Measurements from ENCODE around the gene TLE4. TPM values are rescaled to one million over a fixed set of nuclear protein-coding genes. Genes with fewer than 3 reads are reported as not detected.

The TLE4 gene
- total RNA-seq, 1 donor from 2014 or later = 3.4 TPM

DNA sequence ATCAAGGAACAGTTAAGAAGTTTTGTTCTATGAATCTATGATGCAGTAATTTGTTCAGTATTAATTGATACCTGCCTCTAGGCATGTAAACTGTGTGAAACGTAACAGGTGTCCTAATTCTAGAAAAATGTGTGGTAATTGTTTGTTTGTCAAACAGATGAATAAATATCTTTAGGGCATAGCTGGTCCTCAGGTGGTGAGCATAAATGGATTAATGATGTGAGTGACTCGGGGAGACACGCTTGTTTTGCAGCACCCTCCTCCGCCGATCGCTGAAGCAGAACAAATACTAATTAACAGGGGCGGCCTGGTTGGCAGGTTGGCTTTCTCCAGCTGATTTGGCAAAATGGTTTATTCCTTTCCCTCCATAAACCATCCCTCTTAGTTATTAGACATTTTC is 88.8 kb downstream of the TLE4 start:
- DNase-seq (ENCODE audit: low spot score) (no peak), ATAC-seq (no peak)

DNA sequence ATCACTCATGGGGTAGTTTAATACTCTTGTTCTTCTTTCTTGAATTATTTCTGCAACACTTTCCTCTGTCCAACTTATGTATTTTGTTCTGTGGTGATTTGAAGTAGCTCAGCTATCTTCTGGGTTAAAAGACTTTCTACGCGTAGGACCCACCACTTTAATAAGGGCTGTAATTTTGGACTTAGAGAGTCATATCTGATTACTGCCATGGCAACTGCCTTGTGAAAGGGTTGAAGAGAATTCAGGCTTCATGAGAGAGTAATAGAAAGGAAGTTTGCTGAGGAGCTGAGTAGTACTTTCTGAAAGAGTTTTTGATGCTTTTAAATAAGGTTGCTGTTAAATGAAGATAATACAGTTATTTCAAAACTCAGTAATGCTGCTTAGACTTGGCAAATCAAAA is 89.5 kb downstream of the TLE4 start:
- ATAC-seq = no peak
- DNase-seq (ENCODE audit: low spot score) = no peak

GRCh38 chr9:79661886-79662536 is 90.2 kb downstream of the TLE4 start:
- ATAC-seq (no peak), DNase-seq (ENCODE audit: low spot score) (no peak)

- DNase-seq (ENCODE audit: low spot score) (no peak), ATAC-seq (no peak)
Measured at GRCh38 chr9:79662537-79662956, 90.8 kb downstream of the TLE4 start.

- DNase-seq (ENCODE audit: low spot score) (no peak), ATAC-seq (no peak)
Measured at GRCh38 chr9:79663300-79663699, 91.5 kb downstream of the TLE4 start.

- DNase-seq (ENCODE audit: low spot score) (no peak), ATAC-seq (no peak)
Measured at GRCh38 chr9:79663878-79664277, 92.1 kb downstream of the TLE4 start.

DNA sequence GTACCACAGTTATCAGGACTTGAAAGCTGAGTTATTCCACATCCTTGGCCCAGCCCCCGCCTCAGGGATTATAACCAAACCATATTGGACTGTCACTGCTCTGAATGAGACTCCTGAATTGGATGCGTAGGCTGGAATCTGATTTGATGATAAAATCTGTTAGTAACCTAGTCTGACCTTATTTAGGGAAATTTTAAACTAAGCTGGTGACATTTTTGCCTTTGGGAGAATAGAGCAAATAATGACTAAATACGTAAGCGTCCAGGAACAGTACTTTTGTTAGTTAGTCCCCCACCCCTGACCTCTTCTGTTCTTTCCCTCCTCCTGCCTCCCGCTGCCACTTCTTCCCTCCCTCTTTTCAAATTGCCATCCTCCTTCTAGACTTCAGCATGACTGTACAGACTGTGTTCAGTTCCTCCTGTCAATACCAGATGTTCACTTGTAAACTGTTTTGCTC is 92.6 kb downstream of the TLE4 start:
- DNase-seq (ENCODE audit: low spot score) (no peak), ATAC-seq (no peak)

DNA sequence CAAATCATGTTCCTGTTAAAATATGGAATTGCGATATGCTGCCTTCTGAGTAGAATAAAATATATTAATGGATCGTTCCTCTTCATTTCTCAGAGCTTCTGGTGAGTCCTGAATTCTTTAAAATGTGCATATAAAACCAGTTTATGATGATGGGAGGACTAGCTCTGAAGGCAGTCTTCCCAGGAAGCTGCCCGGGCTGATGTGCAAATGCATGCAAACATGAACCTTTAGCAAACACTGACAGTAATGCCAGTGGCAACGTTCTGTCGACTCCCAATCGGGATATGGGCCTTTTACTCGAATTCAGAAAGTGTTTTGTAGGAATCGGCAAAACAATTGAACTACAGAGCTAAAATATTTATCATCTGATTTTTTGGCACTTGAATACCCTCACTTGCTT is 93.6 kb downstream of the TLE4 start:
- DNase-seq (ENCODE audit: low spot score) (no peak), ATAC-seq (peak; percentile 57)

- no peak for DNase-seq (ENCODE audit: low spot score)
- ATAC-seq = no peak
Measured at GRCh38 chr9:79665931-79666330, 94.2 kb downstream of the TLE4 start.

- DNase-seq (ENCODE audit: low spot score) (no peak), ATAC-seq (no peak)
Measured at GRCh38 chr9:79667120-79667519, 95.4 kb downstream of the TLE4 start.

DNA sequence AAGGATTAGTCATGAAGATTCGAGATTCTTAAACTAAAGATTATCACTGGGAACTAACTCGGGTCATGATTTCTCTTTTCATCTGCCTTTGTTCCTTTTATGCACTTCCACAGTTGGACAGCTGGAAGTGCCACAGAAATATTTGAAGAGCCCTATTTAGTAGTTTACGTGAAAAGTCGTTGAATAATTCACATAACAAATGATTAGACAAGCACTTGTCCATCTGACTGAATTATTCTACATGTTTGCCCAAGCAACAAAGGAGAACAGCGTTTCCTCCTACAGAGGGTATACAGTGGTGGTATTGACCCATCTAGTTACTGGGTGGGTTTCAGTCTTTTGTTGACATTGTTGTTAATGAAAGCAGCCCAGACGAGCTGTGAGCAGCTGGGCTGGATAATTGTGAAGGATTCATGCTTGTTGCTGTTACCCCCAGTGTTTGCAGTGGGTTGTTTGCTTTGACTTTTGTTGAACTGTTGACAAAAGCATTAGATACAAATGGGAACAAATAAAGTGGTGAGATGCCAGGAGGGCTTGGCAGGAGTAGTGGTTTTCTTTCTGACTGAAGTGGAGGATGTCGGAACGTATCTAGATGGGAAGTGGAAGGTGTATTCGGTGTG is 96.2 kb downstream of the TLE4 start:
- peak; percentile 94 for ATAC-seq

DNA sequence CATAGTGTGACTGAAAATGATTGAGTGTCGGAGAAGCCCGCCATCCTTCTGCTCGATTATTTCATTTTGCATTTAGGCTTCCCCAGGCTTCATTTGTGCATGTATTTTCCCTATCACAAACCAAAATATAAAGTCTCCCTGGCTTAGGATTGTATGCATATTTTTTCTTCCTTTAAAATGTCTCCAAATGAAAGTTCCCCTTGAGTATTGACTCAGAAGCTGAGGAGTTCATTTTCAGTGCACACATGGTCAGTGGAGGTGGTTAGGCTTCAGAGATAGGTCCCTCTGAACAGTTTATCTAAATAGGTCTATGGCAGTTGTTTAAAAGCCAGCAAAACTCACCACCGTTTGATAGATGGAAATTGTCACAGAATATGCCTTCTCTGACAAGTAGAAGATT is 97.2 kb downstream of the TLE4 start:
- DNase-seq (ENCODE audit: low spot score) (no peak), ATAC-seq (no peak)

More for the DNA sequence above, 96.2 kb downstream of the TLE4 start:
- peak; percentile 64 for DNase-seq (ENCODE audit: low spot score)

DNA sequence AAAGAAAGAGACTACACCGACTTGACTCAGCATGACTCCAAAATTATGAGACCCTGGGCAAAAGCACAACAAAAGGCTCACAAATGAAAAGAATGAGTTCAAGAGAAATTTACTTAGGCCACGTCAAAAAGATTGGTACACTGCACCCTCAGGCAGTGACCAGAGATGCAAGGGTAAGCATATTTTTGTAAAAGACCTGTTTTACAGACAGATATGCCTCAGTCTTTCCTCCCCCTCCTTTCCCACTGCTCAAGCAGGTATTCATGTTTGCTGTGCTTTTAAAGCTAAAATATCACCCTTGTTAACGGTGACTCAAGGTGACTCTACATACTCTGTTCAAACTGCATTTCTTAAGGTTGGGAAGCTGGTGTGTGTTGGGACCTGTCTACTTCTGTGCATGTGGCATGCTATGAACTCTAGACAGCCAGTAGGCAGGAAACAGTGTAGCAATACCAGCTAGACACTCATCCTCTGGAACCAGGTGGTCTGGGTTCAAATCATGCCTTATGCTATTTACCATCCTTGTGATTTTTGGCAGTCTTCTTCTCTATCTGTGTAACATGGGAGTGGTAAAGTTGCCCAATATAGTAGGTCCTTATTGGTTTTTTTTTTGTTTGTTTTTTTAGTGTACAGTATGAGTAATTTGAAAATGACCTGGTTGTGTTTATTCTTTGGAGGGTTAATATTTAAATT is 98.7 kb downstream of the TLE4 start:
- DNase-seq (ENCODE audit: low spot score) (no peak), ATAC-seq (peak; percentile 38)

- DNase-seq (ENCODE audit: low spot score) = no peak
- ATAC-seq = no peak
Measured at GRCh38 chr9:79671558-79671957, 99.8 kb downstream of the TLE4 start.

GRCh38 chr9:79672236-79672635 is 100.5 kb downstream of the TLE4 start:
- ATAC-seq (no peak), DNase-seq (ENCODE audit: low spot score) (no peak)

DNA sequence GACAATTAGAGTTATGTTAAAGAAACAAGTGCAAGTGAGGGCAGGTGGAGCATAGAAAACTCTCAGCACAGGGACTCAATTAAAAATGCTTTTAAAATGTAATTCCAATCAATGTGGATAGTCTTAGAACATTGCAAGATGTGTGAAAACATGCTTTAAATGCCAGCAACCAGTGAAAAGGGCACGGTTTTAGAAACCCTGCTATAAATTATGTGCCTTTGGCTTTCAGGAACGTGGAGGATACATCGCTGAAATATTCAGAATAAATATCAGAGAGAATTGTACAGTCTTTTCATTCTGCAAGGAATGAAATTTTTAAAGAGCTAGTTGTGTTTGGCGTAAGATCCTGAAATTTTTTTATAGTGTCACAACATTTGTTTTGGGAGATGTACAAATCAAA is 101.1 kb downstream of the TLE4 start:
- ATAC-seq = no peak
- no peak for DNase-seq (ENCODE audit: low spot score)

DNA sequence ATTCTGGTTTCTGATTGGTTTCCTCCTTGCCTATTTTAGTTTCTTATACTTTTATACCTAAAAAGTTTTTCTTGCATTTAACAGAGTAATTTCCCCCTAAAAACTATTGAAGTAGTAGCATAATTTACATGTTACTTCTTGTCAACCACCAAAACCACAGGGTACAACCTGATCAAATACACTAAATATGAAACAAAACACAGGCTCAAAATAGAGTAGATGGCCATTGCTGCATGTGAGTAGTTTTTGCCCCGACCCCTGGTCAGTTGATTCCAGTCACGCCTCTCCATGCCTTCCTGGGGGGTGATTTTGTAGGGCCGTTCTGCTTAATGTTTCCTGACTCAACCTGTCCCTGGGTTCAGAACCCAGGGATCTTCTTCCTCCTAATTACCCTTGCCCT is 101.8 kb downstream of the TLE4 start:
- no peak for ATAC-seq

DNA sequence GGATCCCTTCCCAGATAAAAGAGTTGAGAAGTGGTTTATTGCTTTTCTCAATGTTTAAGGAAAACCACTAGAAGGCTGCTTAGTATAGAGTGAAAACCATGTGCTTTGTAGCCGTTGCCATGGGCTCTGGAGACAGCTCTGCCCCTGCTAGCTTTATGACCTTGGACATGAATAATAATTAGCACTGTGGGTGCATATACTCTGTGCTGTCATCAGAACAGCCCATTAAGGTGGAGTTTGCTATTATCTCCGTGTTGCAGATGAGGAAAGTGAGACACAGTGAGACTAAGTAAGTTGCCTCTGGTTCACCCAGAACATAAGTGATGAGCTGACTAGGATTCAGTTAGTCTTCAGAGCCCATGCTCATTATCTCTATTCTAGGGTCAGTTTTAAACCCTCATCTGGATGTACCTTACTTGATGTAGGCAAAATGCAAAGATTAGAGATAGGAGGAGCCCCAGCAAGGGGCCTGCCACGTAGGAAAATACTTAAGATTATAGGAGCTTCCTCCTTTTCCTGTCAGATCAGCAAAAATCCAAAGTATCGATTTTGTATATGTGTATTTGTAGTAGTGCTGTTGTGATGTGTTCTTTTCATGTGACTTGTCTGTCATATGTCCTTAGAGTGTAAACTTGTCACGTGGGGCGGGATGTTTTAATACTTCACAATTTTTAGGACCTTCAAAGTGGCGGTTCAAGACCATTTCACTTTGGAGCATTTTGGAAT is 102.5 kb downstream of the TLE4 start:
- DNase-seq (ENCODE audit: low spot score) = no peak

More for the DNA sequence above, 101.8 kb downstream of the TLE4 start:
- no peak for DNase-seq (ENCODE audit: low spot score)

DNA sequence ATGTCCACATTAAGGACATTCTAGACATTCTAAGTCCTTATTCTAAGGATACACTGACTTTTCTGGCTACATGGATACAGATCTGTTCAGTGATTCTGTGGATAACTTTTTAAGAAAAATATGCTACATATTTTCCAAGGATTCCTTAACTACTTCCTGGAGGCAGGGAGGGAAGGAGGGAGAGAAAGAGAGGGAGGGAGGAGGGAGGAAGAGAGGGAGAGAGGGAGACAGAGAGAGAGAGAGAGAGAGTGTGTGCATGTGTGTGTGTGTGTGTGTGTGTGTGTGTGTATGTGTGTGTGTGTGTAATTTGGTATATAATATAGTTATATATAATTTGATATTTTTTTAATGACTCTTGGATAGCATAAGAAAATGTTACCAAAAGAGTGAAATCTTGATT is 109.8 kb downstream of the TLE4 start:
- DNase-seq (ENCODE audit: low spot score) (no peak), ATAC-seq (no peak)

More for the DNA sequence above, 102.5 kb downstream of the TLE4 start:
- ATAC-seq = no peak

- DNase-seq (ENCODE audit: low spot score) = no peak
- ATAC-seq = no peak
Measured at GRCh38 chr9:79682076-79682736, 110.4 kb downstream of the TLE4 start.

DNA sequence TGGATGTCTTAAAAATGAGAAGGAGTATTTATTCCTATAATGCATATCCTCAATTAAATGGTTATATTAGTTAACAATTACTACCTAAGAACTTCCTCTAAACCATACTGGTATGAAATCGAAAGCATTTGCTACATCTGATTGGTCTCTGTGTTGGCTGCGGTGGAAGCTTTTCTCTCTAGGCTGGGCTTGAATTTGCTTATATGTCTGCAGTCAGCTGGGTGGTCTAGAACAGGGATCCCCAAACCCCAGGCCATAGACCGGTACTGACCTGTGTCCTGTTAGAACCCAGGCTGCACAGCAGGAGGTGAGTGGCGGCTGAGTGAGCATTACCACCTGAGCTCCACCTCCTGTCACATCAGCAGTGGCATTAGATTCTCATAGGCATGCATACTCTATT is 112.3 kb downstream of the TLE4 start:
- no peak for ATAC-seq
- DNase-seq (ENCODE audit: low spot score) = no peak
